Astrocyte of the spinal cord (primary cell): ENCODE measurements around the gene CNOT8.
"Not testable (repeated sequence)": the region's sequence is repeated elsewhere in the genome, so short reads cannot be mapped to it uniquely, and the experiment has no call there.

Experiments used
- DNase-seq: peaks from one replicate; pipeline ENCODE4 v3.0.0; 2011; ENCODE audit warnings: low read depth, low spot score
- H3K4me3 ChIP-seq: 2 replicates; pipeline ENCODE4 v1.5.1; 2011; ENCODE audit warnings: low read depth, mild to moderate bottlenecking, low read length, moderate library complexity
- CTCF ChIP-seq: IDR thresholded peaks from 2 replicates; pipeline ENCODE4 v1.5.1; 2012; ENCODE audit warnings: low read depth, mild to moderate bottlenecking, low read length, inconsistent platforms
- in situ Hi-C: cut with HindIII; loops from 2 replicates; pipeline ENCODE4 v1.10.0; 2017; ENCODE audit warnings: low sequenced_read_pairs

The CNOT8 gene

GRCh38 chr5:154831451-154831850, 27.0 kb upstream of the CNOT8 start:
- in situ Hi-C loops: no loop called here
- no peak overlapping the region for H3K4me3 ChIP-seq
- no peak for DNase-seq
- no peak for TF ChIP-seq CTCF

GRCh38 chr5:154832804-154833203, 25.6 kb upstream of the CNOT8 start:
- in situ Hi-C loops, DNase-seq, H3K4me3 ChIP-seq: not testable (repeated sequence)

GRCh38 chr5:154834053-154834452, 24.4 kb upstream of the CNOT8 start:
- in situ Hi-C loops: no loop called here
- no peak for DNase-seq
- TF ChIP-seq CTCF: no peak
- H3K4me3 ChIP-seq: no peak overlapping the region

GRCh38 chr5:154835701-154836052, 22.8 kb upstream of the CNOT8 start:
- in situ Hi-C loops, H3K4me3 ChIP-seq, DNase-seq: not testable (repeated sequence)

GRCh38 chr5:154836225-154836624, 22.2 kb upstream of the CNOT8 start:
- DNase-seq: no peak
- in situ Hi-C loops: no loop called here
- TF ChIP-seq CTCF: no peak
- no peak overlapping the region for H3K4me3 ChIP-seq

- in situ Hi-C loops: no loop called here
Observed at GRCh38 chr5:154837009-154837901, 21.2 kb upstream of the CNOT8 start.

GRCh38 chr5:154840435-154841272, 17.8 kb upstream of the CNOT8 start:
- no peak for TF ChIP-seq CTCF
- no peak for DNase-seq
- in situ Hi-C loops: no loop called here

More at GRCh38 chr5:154837009-154837901, 21.2 kb upstream of the CNOT8 start:
- no peak overlapping the region for H3K4me3 ChIP-seq
- TF ChIP-seq CTCF: no peak
- no peak for DNase-seq

More at GRCh38 chr5:154840435-154841272, 17.8 kb upstream of the CNOT8 start:
- H3K4me3 ChIP-seq: no peak overlapping the region
